ENCODE data around the gene RGCC.
"Not testable (repeated sequence)": the region's sequence is repeated elsewhere in the genome, so short reads cannot be mapped to it uniquely, and the experiment has no call there.

Gene RGCC

GRCh38 chr13:41496420-41497234, 39.3 kb downstream of the RGCC start:
- H3K9ac ChIP-seq (ENCODE audit: low read length): no peak overlapping the region
- H3K4me1 ChIP-seq (ENCODE audit: control insufficient read depth, insufficient read depth, low read length): no peaks in the 10 kb centered on the region
- no peaks in the 10 kb centered on the region for H3K9me3 ChIP-seq (ENCODE audit: control insufficient read depth, low read length)
- no peak overlapping the region for H3K4me3 ChIP-seq (ENCODE audit: low read length)
- H3K36me3 ChIP-seq (ENCODE audit: control insufficient read depth, insufficient read depth, low read length): no peaks in the 10 kb centered on the region
- no peaks in the 10 kb centered on the region for H3K27me3 ChIP-seq (ENCODE audit: control insufficient read depth, insufficient read depth, low read length)

- H3K4me1 ChIP-seq (ENCODE audit: control insufficient read depth, insufficient read depth, low read length): no peaks in the 10 kb centered on the region
- no peaks in the 10 kb centered on the region for H3K36me3 ChIP-seq (ENCODE audit: control insufficient read depth, insufficient read depth, low read length)
- no peak overlapping the region for H3K9ac ChIP-seq (ENCODE audit: low read length)
- H3K9me3 ChIP-seq (ENCODE audit: control insufficient read depth, low read length): no peaks in the 10 kb centered on the region
- no peak overlapping the region for H3K4me3 ChIP-seq (ENCODE audit: low read length)
- no peaks in the 10 kb centered on the region for H3K27me3 ChIP-seq (ENCODE audit: control insufficient read depth, insufficient read depth, low read length)
Observed at GRCh38 chr13:41497436-41497835, 40.1 kb downstream of the RGCC start.

- Histone ChIP-seq H3K9ac (ENCODE audit: low read length) (no peak overlapping the region), H3K4me3 (ENCODE audit: low read length) (no peak overlapping the region), H3K27me3 (ENCODE audit: control insufficient read depth, insufficient read depth, low read length) (no peaks in the 10 kb centered on the region), H3K36me3 (ENCODE audit: control insufficient read depth, insufficient read depth, low read length) (no peaks in the 10 kb centered on the region), H3K4me1 (ENCODE audit: control insufficient read depth, insufficient read depth, low read length) (no peaks in the 10 kb centered on the region), H3K9me3 (ENCODE audit: control insufficient read depth, low read length) (no peaks in the 10 kb centered on the region)
Observed at GRCh38 chr13:41499452-41499851, 42.1 kb downstream of the RGCC start.

- Histone ChIP-seq H3K9ac (ENCODE audit: low read length) (no peak overlapping the region), H3K27me3 (ENCODE audit: control insufficient read depth, insufficient read depth, low read length) (no peaks in the 10 kb centered on the region), H3K4me3 (ENCODE audit: low read length) (no peak overlapping the region), H3K4me1 (ENCODE audit: control insufficient read depth, insufficient read depth, low read length) (no peaks in the 10 kb centered on the region), H3K9me3 (ENCODE audit: control insufficient read depth, low read length) (no peaks in the 10 kb centered on the region), H3K36me3 (ENCODE audit: control insufficient read depth, insufficient read depth, low read length) (no peaks in the 10 kb centered on the region)
Observed at GRCh38 chr13:41500511-41500910, 43.2 kb downstream of the RGCC start.

- Histone ChIP-seq H3K27me3 (ENCODE audit: control insufficient read depth, insufficient read depth, low read length) (no peaks in the 10 kb centered on the region), H3K4me3 (ENCODE audit: low read length) (no peak overlapping the region), H3K9ac (ENCODE audit: low read length) (no peak overlapping the region), H3K4me1 (ENCODE audit: control insufficient read depth, insufficient read depth, low read length) (no peaks in the 10 kb centered on the region), H3K9me3 (ENCODE audit: control insufficient read depth, low read length) (no peaks in the 10 kb centered on the region), H3K36me3 (ENCODE audit: control insufficient read depth, insufficient read depth, low read length) (no peaks in the 10 kb centered on the region)
Observed at GRCh38 chr13:41501281-41501680, 43.9 kb downstream of the RGCC start.

- no peak overlapping the region for H3K4me3 ChIP-seq (ENCODE audit: low read length)
- no peak overlapping the region for H3K9ac ChIP-seq (ENCODE audit: low read length)
- H3K9me3 ChIP-seq (ENCODE audit: control insufficient read depth, low read length): no peaks in the 10 kb centered on the region
- no peaks in the 10 kb centered on the region for H3K4me1 ChIP-seq (ENCODE audit: control insufficient read depth, insufficient read depth, low read length)
- H3K27me3 ChIP-seq (ENCODE audit: control insufficient read depth, insufficient read depth, low read length): no peaks in the 10 kb centered on the region
- H3K36me3 ChIP-seq (ENCODE audit: control insufficient read depth, insufficient read depth, low read length): no peaks in the 10 kb centered on the region
Observed at GRCh38 chr13:41502031-41502430, 44.7 kb downstream of the RGCC start.

- Histone ChIP-seq H3K9ac (ENCODE audit: low read length) (no peak overlapping the region), H3K9me3 (ENCODE audit: control insufficient read depth, low read length) (no peaks in the 10 kb centered on the region), H3K27me3 (ENCODE audit: control insufficient read depth, insufficient read depth, low read length) (no peaks in the 10 kb centered on the region)
Observed at GRCh38 chr13:41502673-41503072, 45.3 kb downstream of the RGCC start.

GRCh38 chr13:41503356-41503755, 46.0 kb downstream of the RGCC start:
- no peak overlapping the region for H3K4me3 ChIP-seq (ENCODE audit: low read length)
- H3K27me3 ChIP-seq (ENCODE audit: control insufficient read depth, insufficient read depth, low read length): no peaks in the 10 kb centered on the region
- H3K36me3 ChIP-seq (ENCODE audit: control insufficient read depth, insufficient read depth, low read length): no peaks in the 10 kb centered on the region
- no peaks in the 10 kb centered on the region for H3K9me3 ChIP-seq (ENCODE audit: control insufficient read depth, low read length)
- no peak overlapping the region for H3K9ac ChIP-seq (ENCODE audit: low read length)
- no peaks in the 10 kb centered on the region for H3K4me1 ChIP-seq (ENCODE audit: control insufficient read depth, insufficient read depth, low read length)

More at GRCh38 chr13:41502673-41503072, 45.3 kb downstream of the RGCC start:
- H3K4me1 ChIP-seq (ENCODE audit: control insufficient read depth, insufficient read depth, low read length): no peaks in the 10 kb centered on the region
- H3K4me3 ChIP-seq (ENCODE audit: low read length): no peak overlapping the region
- no peaks in the 10 kb centered on the region for H3K36me3 ChIP-seq (ENCODE audit: control insufficient read depth, insufficient read depth, low read length)

- H3K36me3 ChIP-seq (ENCODE audit: control insufficient read depth, insufficient read depth, low read length); H3K4me3 ChIP-seq (ENCODE audit: low read length); H3K27me3 ChIP-seq (ENCODE audit: control insufficient read depth, insufficient read depth, low read length); H3K9me3 ChIP-seq (ENCODE audit: control insufficient read depth, low read length); H3K4me1 ChIP-seq (ENCODE audit: control insufficient read depth, insufficient read depth, low read length); H3K9ac ChIP-seq (ENCODE audit: low read length): not testable (repeated sequence)
Observed at GRCh38 chr13:41504657-41505056, 47.3 kb downstream of the RGCC start.

- Histone ChIP-seq H3K4me1 (ENCODE audit: control insufficient read depth, insufficient read depth, low read length) (no peaks in the 10 kb centered on the region), H3K36me3 (ENCODE audit: control insufficient read depth, insufficient read depth, low read length) (no peaks in the 10 kb centered on the region), H3K9me3 (ENCODE audit: control insufficient read depth, low read length) (no peaks in the 10 kb centered on the region), H3K27me3 (ENCODE audit: control insufficient read depth, insufficient read depth, low read length) (no peaks in the 10 kb centered on the region), H3K4me3 (ENCODE audit: low read length) (no peak overlapping the region), H3K9ac (ENCODE audit: low read length) (no peak overlapping the region)
Observed at GRCh38 chr13:41505209-41505835, 48.0 kb downstream of the RGCC start.

- Histone ChIP-seq H3K9ac (ENCODE audit: low read length) (no peak overlapping the region), H3K4me3 (ENCODE audit: low read length) (no peak overlapping the region), H3K27me3 (ENCODE audit: control insufficient read depth, insufficient read depth, low read length) (no peaks in the 10 kb centered on the region), H3K9me3 (ENCODE audit: control insufficient read depth, low read length) (no peaks in the 10 kb centered on the region), H3K4me1 (ENCODE audit: control insufficient read depth, insufficient read depth, low read length) (no peaks in the 10 kb centered on the region), H3K36me3 (ENCODE audit: control insufficient read depth, insufficient read depth, low read length) (no peaks in the 10 kb centered on the region)
Observed at GRCh38 chr13:41506312-41506711, 49.0 kb downstream of the RGCC start.

GRCh38 chr13:41509971-41510370, 52.6 kb downstream of the RGCC start:
- Histone ChIP-seq H3K4me3 (ENCODE audit: low read length) (no peak overlapping the region), H3K4me1 (ENCODE audit: control insufficient read depth, insufficient read depth, low read length) (no peaks in the 10 kb centered on the region), H3K9me3 (ENCODE audit: control insufficient read depth, low read length) (no peaks in the 10 kb centered on the region), H3K27me3 (ENCODE audit: control insufficient read depth, insufficient read depth, low read length) (no peaks in the 10 kb centered on the region), H3K36me3 (ENCODE audit: control insufficient read depth, insufficient read depth, low read length) (no peaks in the 10 kb centered on the region), H3K9ac (ENCODE audit: low read length) (no peak overlapping the region)

All from mucosa of stomach (tissue), 1 donor.